ENCODE data around the gene KISS1R. TPM values are rescaled to one million over a fixed set of nuclear protein-coding genes. Genes with fewer than 3 reads are reported as not detected.

KISS1R gene
- 0.10 TPM for polyA plus RNA-seq (2013, experiment 1 of 2)
- polyA plus RNA-seq (2013, experiment 2 of 2), result 0.15 TPM

- no peak within 1 kb of the TSS for H3K27ac ChIP-seq (ENCODE audit: low read depth, low read length)
Observed at GRCh38 chr19:917323-918151, at the start of gene KISS1R. TSS of gene KISS1R (plus strand) at chr19:917333. CDS start at chr19:917503, 170 bp downstream.

GRCh38 chr19:867855-868457 is 49.2 kb upstream of the KISS1R start:
- Histone ChIP-seq H3K79me2 (ENCODE audit: control insufficient read depth, insufficient read depth, low read length) (no peaks in the 10 kb centered on the region), H3K4ac (ENCODE audit: low read depth, low read length) (no peak overlapping the region), H2BK15ac (replicated peaks; ENCODE audit: low read depth) (no peak overlapping the region), H3K4me2 (ENCODE audit: low read length) (no peak overlapping the region), H2AK5ac (ENCODE audit: low read length) (no peak overlapping the region), H3K4me3 (ENCODE audit: low read length) (no peak overlapping the region), H3K79me1 (ENCODE audit: low read length) (no peaks in the 10 kb centered on the region), H3K27me3 (ENCODE audit: insufficient read depth, low read length, poor library complexity) (no peaks in the 10 kb centered on the region), H3K23ac (ENCODE audit: low read length) (no peak overlapping the region), H2BK120ac (ENCODE audit: low read depth, low read length) (no peak overlapping the region), H3K27ac (ENCODE audit: low read depth, low read length) (no peak overlapping the region), H4K5ac (ENCODE audit: low read length) (no peak overlapping the region), H4K8ac (ENCODE audit: low read depth, low read length) (no peak overlapping the region), H3K9ac (ENCODE audit: low read length) (no peak overlapping the region), H3K56ac (ENCODE audit: low read length) (no peak overlapping the region), H3K18ac (ENCODE audit: low read length) (no peak overlapping the region), H3K4me1 (ENCODE audit: control insufficient read depth, low read depth, low read length) (no peaks in the 10 kb centered on the region), H2BK5ac (ENCODE audit: low read length) (no peak overlapping the region), H3K36me3 (ENCODE audit: control insufficient read depth, insufficient read depth, low read length) (peaks cover 2% of the 10 kb centered on the region)
- no peak for DNase-seq
- WGBS (ENCODE audit: extremely low coverage, insufficient coverage, low lambda C conversion rate), result no CpG with 5 or more reads among the region's 39 CpGs

More at GRCh38 chr19:917323-918151, at the start of gene KISS1R:
- no peak within 1 kb of the TSS for H4K5ac ChIP-seq (ENCODE audit: low read length)
- H2BK5ac ChIP-seq (ENCODE audit: low read length), result no peak within 1 kb of the TSS
- no peak within 1 kb of the TSS for H2BK120ac ChIP-seq (ENCODE audit: low read depth, low read length)
- H3K18ac ChIP-seq (ENCODE audit: low read length), result no peak within 1 kb of the TSS
- WGBS (ENCODE audit: extremely low coverage, insufficient coverage, low lambda C conversion rate), result no CpG with 5 or more reads among the region's 87 CpGs
- H3K4me3 ChIP-seq (ENCODE audit: low read length), result no peak within 1 kb of the TSS
- no peak within 1 kb of the TSS for H4K8ac ChIP-seq (ENCODE audit: low read depth, low read length)
- H3K79me2 ChIP-seq (ENCODE audit: control insufficient read depth, insufficient read depth, low read length), result no peaks in the 10 kb centered on the region
- no peak within 1 kb of the TSS for H2AK5ac ChIP-seq (ENCODE audit: low read length)
- H3K27me3 ChIP-seq (ENCODE audit: insufficient read depth, low read length, poor library complexity), result peaks cover 25% of the 10 kb centered on the region
- no peak within 1 kb of the TSS for H3K23ac ChIP-seq (ENCODE audit: low read length)
- no peak within 1 kb of the TSS for H3K4ac ChIP-seq (ENCODE audit: low read depth, low read length)
- DNase-seq, result peak; percentile 83
- H3K36me3 ChIP-seq (ENCODE audit: control insufficient read depth, insufficient read depth, low read length), result no peaks in the 10 kb centered on the region
- H3K56ac ChIP-seq (ENCODE audit: low read length), result no peak within 1 kb of the TSS
- peak within 1 kb of the TSS; percentile 50 for H3K4me2 ChIP-seq (ENCODE audit: low read length)
- no peaks in the 10 kb centered on the region for H3K4me1 ChIP-seq (ENCODE audit: control insufficient read depth, low read depth, low read length)
- H2BK15ac ChIP-seq (replicated peaks; ENCODE audit: low read depth), result no peak within 1 kb of the TSS
- no peak within 1 kb of the TSS for H3K9ac ChIP-seq (ENCODE audit: low read length)
- no peaks in the 10 kb centered on the region for H3K79me1 ChIP-seq (ENCODE audit: low read length)

- no peak overlapping the region for H2AK5ac ChIP-seq (ENCODE audit: low read length)
- no peak overlapping the region for H3K18ac ChIP-seq (ENCODE audit: low read length)
- no peak overlapping the region for H3K23ac ChIP-seq (ENCODE audit: low read length)
- no peaks in the 10 kb centered on the region for H3K4me1 ChIP-seq (ENCODE audit: control insufficient read depth, low read depth, low read length)
- H3K27me3 ChIP-seq (ENCODE audit: insufficient read depth, low read length, poor library complexity), result no peaks in the 10 kb centered on the region
- no CpG with 5 or more reads among the region's 34 CpGs for WGBS (ENCODE audit: extremely low coverage, insufficient coverage, low lambda C conversion rate)
- no peak overlapping the region for H2BK5ac ChIP-seq (ENCODE audit: low read length)
- H3K79me2 ChIP-seq (ENCODE audit: control insufficient read depth, insufficient read depth, low read length), result no peaks in the 10 kb centered on the region
- no peak overlapping the region for H3K9ac ChIP-seq (ENCODE audit: low read length)
- H4K5ac ChIP-seq (ENCODE audit: low read length), result no peak overlapping the region
- H3K4ac ChIP-seq (ENCODE audit: low read depth, low read length), result no peak overlapping the region
- H3K79me1 ChIP-seq (ENCODE audit: low read length), result no peaks in the 10 kb centered on the region
- H3K4me2 ChIP-seq (ENCODE audit: low read length), result no peak overlapping the region
- H3K36me3 ChIP-seq (ENCODE audit: control insufficient read depth, insufficient read depth, low read length), result peaks cover 2% of the 10 kb centered on the region
- H4K8ac ChIP-seq (ENCODE audit: low read depth, low read length), result no peak overlapping the region
- DNase-seq, result no peak
- no peak overlapping the region for H3K56ac ChIP-seq (ENCODE audit: low read length)
- no peak overlapping the region for H3K4me3 ChIP-seq (ENCODE audit: low read length)
- H2BK15ac ChIP-seq (replicated peaks; ENCODE audit: low read depth), result no peak overlapping the region
- no peak overlapping the region for H3K27ac ChIP-seq (ENCODE audit: low read depth, low read length)
- H2BK120ac ChIP-seq (ENCODE audit: low read depth, low read length), result no peak overlapping the region
Observed at GRCh38 chr19:868458-869244, 48.5 kb upstream of the KISS1R start.

- H3K18ac ChIP-seq (ENCODE audit: low read length), result no peak overlapping the region
- no peak overlapping the region for H4K5ac ChIP-seq (ENCODE audit: low read length)
- WGBS (ENCODE audit: extremely low coverage, insufficient coverage, low lambda C conversion rate), result no CpG with 5 or more reads among the region's 29 CpGs
- no peak overlapping the region for H4K8ac ChIP-seq (ENCODE audit: low read depth, low read length)
- H2AK5ac ChIP-seq (ENCODE audit: low read length), result no peak overlapping the region
- no peaks in the 10 kb centered on the region for H3K27me3 ChIP-seq (ENCODE audit: insufficient read depth, low read length, poor library complexity)
- H3K4me3 ChIP-seq (ENCODE audit: low read length), result no peak overlapping the region
- H3K27ac ChIP-seq (ENCODE audit: low read depth, low read length), result no peak overlapping the region
- no peak overlapping the region for H2BK120ac ChIP-seq (ENCODE audit: low read depth, low read length)
- no peak overlapping the region for H3K23ac ChIP-seq (ENCODE audit: low read length)
- DNase-seq, result peak; percentile 61
- no peaks in the 10 kb centered on the region for H3K79me2 ChIP-seq (ENCODE audit: control insufficient read depth, insufficient read depth, low read length)
- no peak overlapping the region for H3K9ac ChIP-seq (ENCODE audit: low read length)
- H3K4ac ChIP-seq (ENCODE audit: low read depth, low read length), result no peak overlapping the region
- no peak overlapping the region for H2BK15ac ChIP-seq (replicated peaks; ENCODE audit: low read depth)
- H3K36me3 ChIP-seq (ENCODE audit: control insufficient read depth, insufficient read depth, low read length), result peaks cover 2% of the 10 kb centered on the region
- H2BK5ac ChIP-seq (ENCODE audit: low read length), result no peak overlapping the region
- H3K56ac ChIP-seq (ENCODE audit: low read length), result no peak overlapping the region
- no peaks in the 10 kb centered on the region for H3K4me1 ChIP-seq (ENCODE audit: control insufficient read depth, low read depth, low read length)
- no peak overlapping the region for H3K4me2 ChIP-seq (ENCODE audit: low read length)
- no peaks in the 10 kb centered on the region for H3K79me1 ChIP-seq (ENCODE audit: low read length)
Observed at GRCh38 chr19:869245-870177, 47.6 kb upstream of the KISS1R start.

GRCh38 chr19:870314-870713 is 46.8 kb upstream of the KISS1R start:
- DNase-seq, result no peak
- WGBS (ENCODE audit: extremely low coverage, insufficient coverage, low lambda C conversion rate), result no CpG with 5 or more reads among the region's 8 CpGs
- Histone ChIP-seq H3K4me2 (ENCODE audit: low read length) (no peak overlapping the region), H3K27ac (ENCODE audit: low read depth, low read length) (no peak overlapping the region), H3K36me3 (ENCODE audit: control insufficient read depth, insufficient read depth, low read length) (peaks cover 2% of the 10 kb centered on the region), H2BK120ac (ENCODE audit: low read depth, low read length) (no peak overlapping the region), H3K9ac (ENCODE audit: low read length) (no peak overlapping the region), H3K56ac (ENCODE audit: low read length) (no peak overlapping the region), H3K79me1 (ENCODE audit: low read length) (no peaks in the 10 kb centered on the region), H3K79me2 (ENCODE audit: control insufficient read depth, insufficient read depth, low read length) (no peaks in the 10 kb centered on the region), H3K4ac (ENCODE audit: low read depth, low read length) (no peak overlapping the region), H2BK5ac (ENCODE audit: low read length) (no peak overlapping the region), H4K5ac (ENCODE audit: low read length) (no peak overlapping the region), H3K27me3 (ENCODE audit: insufficient read depth, low read length, poor library complexity) (no peaks in the 10 kb centered on the region), H3K23ac (ENCODE audit: low read length) (no peak overlapping the region), H2BK15ac (replicated peaks; ENCODE audit: low read depth) (no peak overlapping the region), H2AK5ac (ENCODE audit: low read length) (no peak overlapping the region), H3K4me3 (ENCODE audit: low read length) (no peak overlapping the region), H4K8ac (ENCODE audit: low read depth, low read length) (no peak overlapping the region), H3K18ac (ENCODE audit: low read length) (no peak overlapping the region), H3K4me1 (ENCODE audit: control insufficient read depth, low read depth, low read length) (no peaks in the 10 kb centered on the region)

Data from mesendoderm (in vitro differentiated cells).